Measurements from ENCODE around the gene ANO7. TPM values are rescaled to one million over a fixed set of nuclear protein-coding genes. Genes with fewer than 3 reads are reported as not detected.

ANO7 gene
- total and polyA plus RNA-seq, 4 donors = 0.71 to 1.1 (median 0.86) TPM

- no peak overlapping the region for H3K27ac ChIP-seq (ENCODE audit: low read depth in 1 of 2, low read length in 1 of 2)
- H3K9me3 ChIP-seq (ENCODE audit: control insufficient read depth in 4 of 4, insufficient read depth in 3 of 4, low read length in 3 of 4) = no peaks in the 10 kb centered on the region
- H3K4me1 ChIP-seq (ENCODE audit: control insufficient read depth in 5 of 5, insufficient read depth in 5 of 5, low read length in 5 of 5) = no peaks in the 10 kb centered on the region
- 93 to 97% methylated on average over 9 of the region's 9 CpGs for WGBS, 2 donors
- no peak overlapping the region for H3K9ac ChIP-seq (ENCODE audit: insufficient read depth in 1 of 2, low read length in 2 of 2)
- no peak for ATAC-seq (ENCODE audit: insufficient read depth, low FRiP score)
- H3K27me3 ChIP-seq (ENCODE audit: control insufficient read depth in 3 of 3, insufficient read depth in 3 of 3, low read length in 2 of 3) = no peaks in the 10 kb centered on the region
- no peak for TF ChIP-seq CTCF (IDR thresholded peaks at IDR 0.05; ENCODE audit: control extremely low read depth, extremely low read depth)
- DNase-seq = no peak
- H3K36me3 ChIP-seq (ENCODE audit: control insufficient read depth in 4 of 4, insufficient read depth in 4 of 4, low read length in 4 of 4) = no peaks in the 10 kb centered on the region
- no peak overlapping the region for H3K4me3 ChIP-seq
Observed at GRCh38 chr2:241202681-241203080, 14.2 kb downstream of the ANO7 start.

GRCh38 chr2:241203218-241204009 lies 14.9 kb downstream of the ANO7 start:
- Histone ChIP-seq H3K36me3 (ENCODE audit: control insufficient read depth in 4 of 4, insufficient read depth in 4 of 4, low read length in 4 of 4) (no peaks in the 10 kb centered on the region), H3K4me1 (ENCODE audit: control insufficient read depth in 5 of 5, insufficient read depth in 5 of 5, low read length in 5 of 5) (no peaks in the 10 kb centered on the region), H3K27ac (ENCODE audit: low read depth in 1 of 2, low read length in 1 of 2) (no peak overlapping the region), H3K9me3 (ENCODE audit: control insufficient read depth in 4 of 4, insufficient read depth in 3 of 4, low read length in 3 of 4) (no peaks in the 10 kb centered on the region), H3K9ac (ENCODE audit: insufficient read depth in 1 of 2, low read length in 2 of 2) (no peak overlapping the region), H3K4me3 (no peak overlapping the region), H3K27me3 (ENCODE audit: control insufficient read depth in 3 of 3, insufficient read depth in 3 of 3, low read length in 2 of 3) (no peaks in the 10 kb centered on the region)
- no peak for DNase-seq
- WGBS, 2 donors = 93 to 96% methylated on average over 27 of the region's 27 CpGs
- no peak for ATAC-seq (ENCODE audit: insufficient read depth, low FRiP score)
- TF ChIP-seq CTCF (IDR thresholded peaks at IDR 0.05; ENCODE audit: control extremely low read depth, extremely low read depth) = no peak

GRCh38 chr2:241204010-241204384 lies 15.5 kb downstream of the ANO7 start:
- Histone ChIP-seq H3K27me3 (ENCODE audit: control insufficient read depth in 3 of 3, insufficient read depth in 3 of 3, low read length in 2 of 3) (no peaks in the 10 kb centered on the region), H3K4me3 (no peak overlapping the region), H3K9me3 (ENCODE audit: control insufficient read depth in 4 of 4, insufficient read depth in 3 of 4, low read length in 3 of 4) (no peaks in the 10 kb centered on the region), H3K36me3 (ENCODE audit: control insufficient read depth in 4 of 4, insufficient read depth in 4 of 4, low read length in 4 of 4) (no peaks in the 10 kb centered on the region), H3K4me1 (ENCODE audit: control insufficient read depth in 5 of 5, insufficient read depth in 5 of 5, low read length in 5 of 5) (no peaks in the 10 kb centered on the region), H3K27ac (ENCODE audit: low read depth in 1 of 2, low read length in 1 of 2) (no peak overlapping the region), H3K9ac (ENCODE audit: insufficient read depth in 1 of 2, low read length in 2 of 2) (no peak overlapping the region)
- DNase-seq (no peak), ATAC-seq (ENCODE audit: insufficient read depth, low FRiP score) (no peak)
- 88 to 93% methylated on average over 10 of the region's 10 CpGs for WGBS, 2 donors
- no peak for TF ChIP-seq CTCF (IDR thresholded peaks at IDR 0.05; ENCODE audit: control extremely low read depth, extremely low read depth)

GRCh38 chr2:241204490-241204889 lies 16.0 kb downstream of the ANO7 start:
- H3K9me3 ChIP-seq (ENCODE audit: control insufficient read depth in 4 of 4, insufficient read depth in 3 of 4, low read length in 3 of 4) = no peaks in the 10 kb centered on the region
- no peak overlapping the region for H3K4me3 ChIP-seq
- 57 to 72% methylated on average over 4 of the region's 4 CpGs for WGBS, 2 donors
- no peaks in the 10 kb centered on the region for H3K27me3 ChIP-seq (ENCODE audit: control insufficient read depth in 3 of 3, insufficient read depth in 3 of 3, low read length in 2 of 3)
- TF ChIP-seq CTCF (IDR thresholded peaks at IDR 0.05; ENCODE audit: control extremely low read depth, extremely low read depth) = no peak
- no peaks in the 10 kb centered on the region for H3K36me3 ChIP-seq (ENCODE audit: control insufficient read depth in 4 of 4, insufficient read depth in 4 of 4, low read length in 4 of 4)
- no peaks in the 10 kb centered on the region for H3K4me1 ChIP-seq (ENCODE audit: control insufficient read depth in 5 of 5, insufficient read depth in 5 of 5, low read length in 5 of 5)
- ATAC-seq (ENCODE audit: insufficient read depth, low FRiP score) (no peak), DNase-seq (no peak)
- H3K9ac ChIP-seq (ENCODE audit: insufficient read depth in 1 of 2, low read length in 2 of 2) = no peak overlapping the region
- no peak overlapping the region for H3K27ac ChIP-seq (ENCODE audit: low read depth in 1 of 2, low read length in 1 of 2)

All from lung (tissue), 12 donors.